Measurements from ENCODE around the gene NECAB2. TPM values are rescaled to one million over a fixed set of nuclear protein-coding genes. Genes with fewer than 3 reads are reported as not detected.

NECAB2 gene
- total RNA-seq, 6 donors from 2014 or later, result 0.40 to 1.2 (median 0.44) TPM; not detected in 3

GRCh38 chr16:84050316-84050715 lies 82.3 kb downstream of the NECAB2 start:
- H3K36me3 ChIP-seq, result peaks cover 23 to 65% (median 41%) of the 10 kb centered on the region in 4 donors
- H3K9me3 ChIP-seq, result no peaks in the 10 kb centered on the region
- ATAC-seq (ENCODE audit: low FRiP score in 2 of 2) (no peak), DNase-seq (no peak)
- H3K4me3 ChIP-seq, result no peak overlapping the region
- H3K27ac ChIP-seq, result no peak overlapping the region
- no peaks in the 10 kb centered on the region for H3K4me1 ChIP-seq
- no peaks in the 10 kb centered on the region for H3K27me3 ChIP-seq
- TF ChIP-seq EP300 (IDR thresholded peaks at IDR 0.05) (no peak), POLR2AphosphoS5 (IDR thresholded peaks at IDR 0.05) (no peak), CTCF (IDR thresholded peaks at IDR 0.05) (no peak), POLR2A (IDR thresholded peaks at IDR 0.05) (no peak)
- 87 to 90% methylated on average over 9 of the region's 9 CpGs for WGBS, 2 donors

- H3K9me3 ChIP-seq, result no peaks in the 10 kb centered on the region
- H3K4me3 ChIP-seq, result no peak overlapping the region
- no peak overlapping the region for H3K27ac ChIP-seq
- no peak for TF ChIP-seq CTCF (IDR thresholded peaks at IDR 0.05)
- TF ChIP-seq POLR2AphosphoS5 (IDR thresholded peaks at IDR 0.05), result no peak
- TF ChIP-seq EP300 (IDR thresholded peaks at IDR 0.05), result no peak
- TF ChIP-seq POLR2A (IDR thresholded peaks at IDR 0.05), result no peak
- H3K36me3 ChIP-seq, result peaks cover 33 to 83% (median 58%) of the 10 kb centered on the region in 4 donors
- ATAC-seq (ENCODE audit: low FRiP score in 2 of 2) (no peak), DNase-seq (no peak)
- 91 to 94% methylated on average over 19 to 24 of the region's 27 CpGs for WGBS, 2 donors
- no peaks in the 10 kb centered on the region for H3K27me3 ChIP-seq
- no peaks in the 10 kb centered on the region for H3K4me1 ChIP-seq
Observed at GRCh38 chr16:84052071-84052622, 84.1 kb downstream of the NECAB2 start.

Small RNA genes within 50 kb of the gene (small RNA-seq; reads per million reads assigned to genes)
- gene RNA5SP432, result 0 reads per million in 4 donors

Other genes starting within 250 kb of the NECAB2 start
- 100 to 1,000 TPM in 1 of 6 donors, 10 to 100 TPM in 5; 17.5 to 106 (median 39.4) TPM for gene HSBP1, start 160.3 kb upstream of the NECAB2 start, total RNA-seq
- gene MLYCD, start 69.1 kb upstream of the NECAB2 start, total RNA-seq, result 10 to 100 TPM in 3 of 6 donors, 1 to 10 TPM in 3; 7.5 to 30.4 (median 11.3) TPM
- gene OSGIN1, start 15.0 kb upstream of the NECAB2 start, total RNA-seq, result 10 to 100 TPM in 5 of 6 donors, 1 to 10 TPM in 1; 7.3 to 34.2 (median 16.3) TPM
- not detected for gene SLC38A8, start 74.6 kb downstream of the NECAB2 start, total RNA-seq
- gene MBTPS1, start 148.7 kb downstream of the NECAB2 start, total RNA-seq, result 100 to 1,000 TPM in 4 of 6 donors, 10 to 100 TPM in 2; 83.6 to 156 (median 105) TPM
- gene HSDL1, start 176.9 kb downstream of the NECAB2 start, total RNA-seq, result 10 to 100 TPM in 5 of 6 donors, 1 to 10 TPM in 1; 7.2 to 25.7 (median 19.0) TPM
- 10 to 100 TPM in 5 of 6 donors, under 1 TPM in 1; 0.97 to 58.7 (median 28.5) TPM for gene DNAAF1, start 177.1 kb downstream of the NECAB2 start, total RNA-seq
- gene TAF1C, start 218.8 kb downstream of the NECAB2 start, total RNA-seq, result 100 to 1,000 TPM in 2 of 6 donors, 10 to 100 TPM in 4; 23.2 to 227 (median 65.0) TPM
- 1 to 10 TPM in 1 of 6 donors, not detected in 5; 1.1 TPM for gene ADAD2, start 222.9 kb downstream of the NECAB2 start, total RNA-seq